ENCODE results near the gene PTK7.

- no peak for TF ChIP-seq CTCF (IDR thresholded peaks at IDR 0.05; ENCODE audit: borderline replicate concordance, extremely low read depth, low read length, poor library complexity, severe bottlenecking)
- no peak for TF ChIP-seq EZH2 (IDR thresholded peaks at IDR 0.05; ENCODE audit: borderline replicate concordance, low read depth, low read length, severe bottlenecking)
Measured at GRCh38 chr6:43120101-43120763, 44.1 kb downstream of the PTK7 start.

Measured in DND-41 (cell line).